H1 (cell line): ENCODE measurements around the gene KMT5B. TPM values are rescaled to one million over a fixed set of nuclear protein-coding genes. Genes with fewer than 3 reads are reported as not detected.

Experiments used
- BRCA1 ChIP-seq: IDR thresholded peaks from 2 replicates; pipeline ENCODE4 v1.6.1; 2012; ENCODE audit warnings: low read depth, low read length, improper control_type of control experiment
- CTCF ChIP-seq, 3 experiments: IDR thresholded peaks; 1 replicate in 2 of 3; 2 replicates in 1 of 3; pipeline versions ENCODE4 v1.5.1 to v1.6.1; 2011; ENCODE audit warnings: low read length in 3 of 3, mild to moderate bottlenecking in 3 of 3, inconsistent platforms in 2 of 3, low read depth in 1 of 3, moderate library complexity in 1 of 3; ENCODE audit not compliant: insufficient read depth in 1 of 3; ENCODE audit errors: control extremely low read depth in 1 of 3
- NANOG ChIP-seq: IDR thresholded peaks from 2 replicates; pipeline ENCODE4 v1.6.1; 2011; ENCODE audit warnings: low read length, low read depth, mild to moderate bottlenecking, inconsistent platforms; ENCODE audit not compliant: insufficient read depth, poor library complexity, severe bottlenecking
- POU5F1 ChIP-seq: IDR thresholded peaks from 2 replicates; pipeline ENCODE4 v1.6.1; 2011; ENCODE audit warnings: low read depth, mild to moderate bottlenecking, low read length, moderate library complexity
- polyA plus RNA-seq, 7 experiments: library from polyadenylated mRNA; depleted of rRNA in 3 of 7; stranded (reverse) in 5 of 7; unstranded in 2 of 7; fragments of >200 nt in 5 of 7; fragments of 200-250 nt in 2 of 7; gene quantifications; 1 replicate in 5 of 7; 2 replicates in 1 of 7; 4 replicates in 1 of 7; pipeline versions ENCODE4 v1.2.1 to v1.2.3, GENCODE V29; 2011 to 2013; ENCODE audit warnings: missing spikeins in 2 of 7, mixed read lengths in 2 of 7
- total RNA-seq: library from RNA; stranded (reverse); fragmentation: NEBNext Ultra II Directional; extraction: Animal tissue kit (Norgen Biotek cat#: 25700); gene quantifications from 2 replicates; pipeline ENCODE4 v1.2.1, GENCODE V29; 2021

The KMT5B gene
- total and polyA plus RNA-seq, 2 of the 8 experiments (the other 6 are each of a cell fraction or from before 2014, with no cell fraction given): 11.0 to 40.8 TPM

DNA sequence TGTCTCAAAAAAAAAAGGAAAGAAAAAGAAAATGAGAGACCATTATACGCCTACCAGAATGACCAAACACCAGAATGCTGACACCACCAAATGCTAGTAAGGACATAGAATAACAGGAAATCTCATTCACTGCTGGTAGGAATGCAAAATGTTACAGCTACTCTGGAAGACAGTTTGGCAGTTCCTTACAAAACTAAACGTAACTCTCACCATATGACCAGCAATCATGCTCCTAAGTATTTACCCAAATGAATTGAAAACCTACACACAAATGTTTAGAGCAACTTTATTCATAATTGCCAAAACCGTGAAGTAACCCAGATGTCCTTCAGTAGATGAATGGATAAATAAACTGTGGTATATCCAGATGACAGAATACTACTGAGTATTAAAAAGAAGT is 99.1 kb downstream of the KMT5B start (continued):
- no peak for TF ChIP-seq CTCF (IDR thresholded peaks at IDR 0.05; ENCODE audit: control extremely low read depth in 1 of 3, insufficient read depth in 1 of 3, low read depth in 1 of 3, low read length in 3 of 3)
- TF ChIP-seq POU5F1: no peak
- TF ChIP-seq NANOG: no peak
- no peak for TF ChIP-seq BRCA1
